Endothelial cell of umbilical vein (primary cell): Measurements from ENCODE around the gene SIRPD. TPM values are rescaled to one million over a fixed set of nuclear protein-coding genes. Genes with fewer than 3 reads are reported as not detected.
A peak's percentile ranks its signal among the peaks of the same experiment; 100 is the strongest.

ENCODE experiments used
- BruUV-seq: library from RNA; stranded (reverse); fragments of 400-500 nt; replicated peaks from 2 replicates; lab custom pipeline; 2021; lab: Mats Ljungman, UMichigan
- CTCF ChIA-PET: fragments of 300-600, 350-600 bp; sonication (Branson Sonifier 250); formaldehyde crosslinking; loops from one replicate; lab custom pipeline; 2021; ENCODE audit warnings: antibody characterized with exemption, inconsistent platforms; lab: Charles Lee
- POLR2A ChIA-PET: fragments of 300-600, 350-600 bp; sonication (Branson Sonifier 250); formaldehyde crosslinking; loops from one replicate; lab custom pipeline; 2021; ENCODE audit warnings: antibody characterized with exemption, inconsistent platforms; lab: Charles Lee
- DNase-seq: peaks from one replicate; pipeline ENCODE4 v3.0.0-alpha.2; 2011; ENCODE audit warnings: low read depth, low spot score
- FAIRE-seq: peaks from 2 replicates; lab custom pipeline; 2011; peaks lifted over from hg19 to GRCh38; lab: Jason Lieb, UNC
- H2AFZ ChIP-seq: 2 replicates; pipeline ENCODE4 v1.6.0; 2012; ENCODE audit warnings: low read depth, low read length, control low read depth, inconsistent platforms
- H3K27ac ChIP-seq: 2 replicates; pipeline ENCODE4 v1.5.1; 2011; ENCODE audit warnings: low read depth, mild to moderate bottlenecking, control low read depth, low read length, moderate library complexity; ENCODE audit not compliant: insufficient read depth
- H3K27me3 ChIP-seq, 2 experiments: 2 replicates each; pipeline versions ENCODE4 v1.6.0 to v1.6.1; 2011; ENCODE audit warnings: low read length in 2 of 2, mixed read lengths in 1 of 2; ENCODE audit not compliant: control insufficient read depth in 2 of 2, insufficient read depth in 2 of 2
- H3K36me3 ChIP-seq, 2 experiments: 2 replicates in 1 of 2; 3 replicates in 1 of 2; pipeline ENCODE4 v1.5.1; 2011; ENCODE audit warnings: low read length in 2 of 2, mild to moderate bottlenecking in 1 of 2, moderate library complexity in 1 of 2; ENCODE audit not compliant: control insufficient read depth in 2 of 2, insufficient read depth in 2 of 2; ENCODE audit errors: extremely low read depth in 1 of 2
- H3K4me1 ChIP-seq: 3 replicates; pipeline ENCODE4 v1.5.1; 2011; ENCODE audit warnings: mild to moderate bottlenecking, low read length; ENCODE audit not compliant: control insufficient read depth, insufficient read depth; ENCODE audit errors: extremely low read depth
- H3K4me2 ChIP-seq: 2 replicates; pipeline ENCODE4 v1.6.1; 2011; ENCODE audit warnings: low read length, control low read depth, mixed read lengths; ENCODE audit not compliant: insufficient read depth
- H3K4me3 ChIP-seq, 3 experiments: fragments of 200-600 bp in 1 of 3; sonication (generic), shearing (Covaris generic) in 1 of 3; replicated peaks in 1 of 3; 2 replicates each; pipeline ENCODE4 v1.5.1; 2011 to 2016; ENCODE audit warnings: control low read depth in 3 of 3, low read length in 3 of 3, mild to moderate bottlenecking in 2 of 3, inconsistent platforms in 1 of 3, low read depth in 1 of 3, moderate library complexity in 1 of 3; ENCODE audit not compliant: insufficient read depth in 1 of 3
- H3K79me2 ChIP-seq: 2 replicates; pipeline ENCODE4 v1.6.0; 2012; ENCODE audit warnings: low read length, inconsistent platforms; ENCODE audit not compliant: control insufficient read depth, insufficient read depth
- H3K9ac ChIP-seq: replicated peaks from 2 replicates; pipeline ENCODE3; 2011; ENCODE audit warnings: low read length, control low read depth; ENCODE audit not compliant: insufficient read depth; ENCODE audit errors: extremely low read depth
- H3K9me1 ChIP-seq: replicated peaks from 3 replicates; pipeline ENCODE4 v1.6.0; 2011; ENCODE audit warnings: mild to moderate bottlenecking, low read length; ENCODE audit not compliant: control insufficient read depth, insufficient read depth; ENCODE audit errors: extremely low read depth
- H3K9me3 ChIP-seq: replicated peaks from 2 replicates; pipeline ENCODE4 v1.5.1; 2012; ENCODE audit warnings: low read length, inconsistent platforms; ENCODE audit not compliant: control insufficient read depth, insufficient read depth
- H4K20me1 ChIP-seq: replicated peaks from 2 replicates; pipeline ENCODE3; 2011; ENCODE audit warnings: mild to moderate bottlenecking, low read length; ENCODE audit not compliant: control insufficient read depth, insufficient read depth; ENCODE audit errors: extremely low read depth
- EZH2 ChIP-seq: IDR thresholded peaks from 2 replicates; pipeline ENCODE4 v1.6.1; 2012; ENCODE audit warnings: borderline replicate concordance, low read depth, mild to moderate bottlenecking, moderate library complexity, low read length, inconsistent platforms; ENCODE audit not compliant: severe bottlenecking
- FOS ChIP-seq: IDR thresholded peaks from 2 replicates; pipeline ENCODE4 v1.6.1; 2011; ENCODE audit warnings: mild to moderate bottlenecking, low read length, moderate library complexity, borderline replicate concordance; ENCODE audit not compliant: insufficient read depth
- GATA2 ChIP-seq: IDR thresholded peaks from 2 replicates; pipeline ENCODE4 v1.7.0; 2011; ENCODE audit warnings: low read depth, mild to moderate bottlenecking, moderate library complexity, mixed read lengths, low read length; ENCODE audit not compliant: insufficient read length, insufficient read depth
- JUN ChIP-seq: IDR thresholded peaks from 2 replicates; pipeline ENCODE4 v1.6.1; 2011; ENCODE audit warnings: borderline replicate concordance, low read depth; ENCODE audit not compliant: insufficient read length, insufficient read depth
- MYC ChIP-seq: IDR thresholded peaks from one replicate; pipeline ENCODE4 v1.6.1; 2011; ENCODE audit warnings: mild to moderate bottlenecking, low read depth, low read length
- POLR2A ChIP-seq: IDR thresholded peaks from 2 replicates; pipeline ENCODE4 v1.6.1; 2012; ENCODE audit warnings: low read depth, mild to moderate bottlenecking, control low read depth, low read length
- POLR2AphosphoS5 ChIP-seq: IDR thresholded peaks from 2 replicates; pipeline ENCODE4 v1.6.1; 2012; ENCODE audit warnings: low read depth, mild to moderate bottlenecking, control low read depth, low read length, moderate library complexity; ENCODE audit not compliant: insufficient read depth
- dilution Hi-C: fragments of 300-500 bp; cut with MboI; formaldehyde crosslinking; loops from one replicate; pipeline ENCODE4 v1.15.0; 2019; ENCODE audit warnings: low sequenced_read_pairs; ENCODE audit not compliant: extremely low pct_ligation_motif_present
- intact Hi-C: fragments of 100-400 bp; cut with micrococcal nuclease; formaldehyde crosslinking; loops from one replicate; pipeline ENCODE4 v1.10.0; 2022
- polyA plus RNA-seq, 4 experiments: library from polyadenylated mRNA; depleted of rRNA in 3 of 4; stranded (reverse) in 3 of 4; unstranded in 1 of 4; fragments of >200 nt; gene quantifications; 2 replicates each; pipeline versions ENCODE4 v1.2.1 to v1.2.3, GENCODE V29; 2011 to 2012; ENCODE audit warnings: missing spikeins in 1 of 4
- total RNA-seq: library from RNA; stranded (reverse); gene quantifications from 2 replicates; pipeline ENCODE4 v1.2.3, GENCODE V29; 2021
- TF ChIP-seq, protein P1 (sequence below), 2 donors: IDR thresholded peaks; 1 replicate in 1 of 2; 2 replicates in 1 of 2; pipeline ENCODE4 v1.5.1; 2011; ENCODE audit warnings: low read length in 2 of 2, mild to moderate bottlenecking in 2 of 2, moderate library complexity in 2 of 2, control low read depth in 1 of 2, inconsistent platforms in 1 of 2, low read depth in 1 of 2; ENCODE audit not compliant: insufficient read depth in 1 of 2; ENCODE audit errors: extremely low read depth in 1 of 2
- TF ChIP-seq, protein P2 (sequence below): IDR thresholded peaks from 2 replicates; pipeline ENCODE4 v1.6.1; 2011; ENCODE audit not compliant: insufficient read depth, insufficient read length

SIRPD gene
- total and polyA plus RNA-seq, 2 donors (not counting 3 experiments of a cell fraction or from before 2014, with no cell fraction given) = not detected

DNA sequence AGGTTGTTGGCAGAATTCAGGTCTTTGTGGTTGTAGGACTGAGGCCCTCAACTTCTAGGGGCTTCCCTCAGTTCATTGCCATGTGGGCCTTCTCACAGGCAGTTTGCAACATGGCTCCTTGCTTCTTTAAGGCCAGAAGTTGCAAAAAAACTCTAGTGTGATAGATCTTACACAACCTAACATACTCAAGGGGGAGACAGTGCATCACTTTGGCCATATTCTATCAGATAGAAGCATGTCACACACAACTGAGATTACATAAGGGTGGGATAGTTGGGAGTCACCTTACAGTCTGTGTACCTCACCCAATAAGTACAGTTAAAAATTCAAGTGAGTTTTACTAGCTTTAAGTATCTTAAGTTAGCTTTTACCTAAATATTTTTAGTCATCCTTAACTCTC is 1.6 kb downstream of the SIRPD start:
- no peak for FAIRE-seq
- dilution Hi-C loops (no loop called here), intact Hi-C loops (no loop called here)
- no peak overlapping the region for H3K27ac ChIP-seq
- H3K4me1 ChIP-seq = peaks cover 2% of the 10 kb centered on the region
- no peaks in the 10 kb centered on the region for H4K20me1 ChIP-seq
- no peak overlapping the region for H3K4me2 ChIP-seq
- H3K79me2 ChIP-seq = no peaks in the 10 kb centered on the region
- H3K9me1 ChIP-seq = no peaks in the 10 kb centered on the region
- no peak overlapping the region for H3K4me3 ChIP-seq
- no peak overlapping the region for H2AFZ ChIP-seq
- DNase-seq = peak; percentile 15
- TF ChIP-seq FOS = no peak
- TF ChIP-seq JUN = no peak
- TF ChIP-seq, protein P1, sequence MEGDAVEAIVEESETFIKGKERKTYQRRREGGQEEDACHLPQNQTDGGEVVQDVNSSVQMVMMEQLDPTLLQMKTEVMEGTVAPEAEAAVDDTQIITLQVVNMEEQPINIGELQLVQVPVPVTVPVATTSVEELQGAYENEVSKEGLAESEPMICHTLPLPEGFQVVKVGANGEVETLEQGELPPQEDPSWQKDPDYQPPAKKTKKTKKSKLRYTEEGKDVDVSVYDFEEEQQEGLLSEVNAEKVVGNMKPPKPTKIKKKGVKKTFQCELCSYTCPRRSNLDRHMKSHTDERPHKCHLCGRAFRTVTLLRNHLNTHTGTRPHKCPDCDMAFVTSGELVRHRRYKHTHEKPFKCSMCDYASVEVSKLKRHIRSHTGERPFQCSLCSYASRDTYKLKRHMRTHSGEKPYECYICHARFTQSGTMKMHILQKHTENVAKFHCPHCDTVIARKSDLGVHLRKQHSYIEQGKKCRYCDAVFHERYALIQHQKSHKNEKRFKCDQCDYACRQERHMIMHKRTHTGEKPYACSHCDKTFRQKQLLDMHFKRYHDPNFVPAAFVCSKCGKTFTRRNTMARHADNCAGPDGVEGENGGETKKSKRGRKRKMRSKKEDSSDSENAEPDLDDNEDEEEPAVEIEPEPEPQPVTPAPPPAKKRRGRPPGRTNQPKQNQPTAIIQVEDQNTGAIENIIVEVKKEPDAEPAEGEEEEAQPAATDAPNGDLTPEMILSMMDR (IDR thresholded peaks at IDR 0.05; ENCODE audit: extremely low read depth in 1 of 2, insufficient read depth in 1 of 2, low read depth in 1 of 2, low read length in 2 of 2) = no peak
- no peak for TF ChIP-seq POLR2A
- TF ChIP-seq MYC = no peak
- no peak for TF ChIP-seq EZH2
- TF ChIP-seq, protein P2, sequence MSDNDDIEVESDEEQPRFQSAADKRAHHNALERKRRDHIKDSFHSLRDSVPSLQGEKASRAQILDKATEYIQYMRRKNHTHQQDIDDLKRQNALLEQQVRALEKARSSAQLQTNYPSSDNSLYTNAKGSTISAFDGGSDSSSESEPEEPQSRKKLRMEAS = no peak
- no peak for TF ChIP-seq GATA2
- no peak for TF ChIP-seq POLR2AphosphoS5
- H3K27me3 ChIP-seq = peaks cover 0 to under 1% of the 10 kb centered on the region in 2 experiments
- no peak overlapping the region for H3K9ac ChIP-seq
- ChIA-PET CTCF (interaction anchor here (0.7 to 1.7 kb wide), 4 partner anchors 81 to 246 kb away, joined by 3 to 17 read pairs (median 4); no protein-coding TSS in a partner anchor), POLR2A (no interaction called here)
- BruUV-seq = no TSS peak
- H3K9me3 ChIP-seq = no peaks in the 10 kb centered on the region
- H3K36me3 ChIP-seq = no peaks in the 10 kb centered on the region
